Right atrium auricular region (tissue), 2 donors: ENCODE measurements around the gene WDR64. TPM values are rescaled to one million over a fixed set of nuclear protein-coding genes. Genes with fewer than 3 reads are reported as not detected.

Experiments used
- DNase-seq: peaks from one replicate; pipeline ENCODE4 v3.0.0-alpha.2; 2019; ENCODE audit warnings: low spot score
- H3K27ac ChIP-seq, 2 donors: fragments of 200-600 bp; sonication (generic); 1 replicate in 1 of 2; 2 replicates in 1 of 2; pipeline ENCODE4 v1.5.1; 2016 to 2019
- H3K27me3 ChIP-seq, 2 donors: fragments of 200-600 bp; sonication (generic); one replicate each; pipeline versions ENCODE4 v1.5.1 to v1.6.0; 2017 to 2019
- H3K36me3 ChIP-seq: fragments of 200-600 bp; sonication (generic); one replicate; pipeline ENCODE4 v1.5.1; 2016
- H3K4me1 ChIP-seq, 2 donors: fragments of 200-600 bp; sonication (generic); one replicate each; pipeline versions ENCODE4 v1.5.1 to v1.6.0; 2017 to 2019
- H3K4me3 ChIP-seq, 2 donors: fragments of 200-600 bp; sonication (generic); 1 replicate in 1 of 2; 2 replicates in 1 of 2; pipeline ENCODE4 v1.5.1; 2017 to 2019; ENCODE audit warnings: mild to moderate bottlenecking in 1 of 2, moderate library complexity in 1 of 2
- H3K9me3 ChIP-seq, 2 donors: fragments of 200-600 bp; sonication (generic); one replicate each; pipeline ENCODE4 v1.5.1; 2019
- total RNA-seq, 2 donors: library from RNA; depleted of rRNA; stranded (reverse); fragments of >200 nt; gene quantifications; one replicate each; pipeline ENCODE4 v1.1.0, GENCODE V29; 2016
- TF ChIP-seq, protein P1 (sequence below), 2 donors: fragments of 200-600 bp; sonication (generic); IDR thresholded peaks; one replicate each; pipeline ENCODE4 v1.5.1; 2019; ENCODE audit warnings: antibody characterized with exemption in 2 of 2

WDR64 gene
- total RNA-seq, 2 donors from 2014 or later = not detected

DNA sequence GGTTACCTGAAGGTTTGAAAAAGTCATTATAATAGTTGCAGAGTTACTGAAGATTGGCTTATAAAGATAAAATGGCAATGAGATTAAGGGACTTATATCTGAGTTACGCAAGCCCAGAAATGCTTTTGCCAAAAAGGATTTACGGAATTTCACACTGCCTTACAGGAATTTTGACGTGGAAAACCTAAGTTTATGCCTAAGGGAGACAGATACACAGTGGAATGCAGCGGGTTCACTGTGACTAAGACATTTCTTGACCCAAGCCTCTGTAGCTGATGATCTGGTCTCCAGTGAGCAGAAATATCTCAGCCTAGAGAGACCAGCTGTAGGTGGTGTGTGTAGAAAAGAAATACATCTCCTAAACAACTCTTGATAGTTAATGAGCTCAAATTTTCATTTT is 185.8 kb downstream of the WDR64 start:
- Histone ChIP-seq H3K27me3 (no peaks in the 10 kb centered on the region), H3K36me3 (no peaks in the 10 kb centered on the region), H3K4me3 (no peak overlapping the region)

DNA sequence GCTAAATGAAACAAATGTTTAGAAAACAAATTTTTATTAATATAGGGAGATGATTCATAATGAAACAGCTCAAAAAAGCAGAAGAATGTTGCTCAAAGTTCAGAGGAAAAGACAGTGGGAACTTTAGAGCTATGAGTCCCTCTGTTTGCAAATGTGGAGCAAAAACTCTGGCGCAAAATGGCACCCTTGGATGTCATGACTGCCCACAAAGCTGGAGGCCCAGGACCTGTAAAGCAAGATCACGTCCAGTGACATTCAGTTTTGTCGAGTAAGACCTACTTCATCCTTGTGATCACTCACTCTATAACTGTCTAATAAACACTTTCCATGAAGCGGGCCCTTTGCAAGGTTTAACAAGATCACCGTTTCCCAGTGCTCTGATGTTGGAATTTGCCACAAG is 186.8 kb downstream of the WDR64 start:
- TF ChIP-seq, protein P1, sequence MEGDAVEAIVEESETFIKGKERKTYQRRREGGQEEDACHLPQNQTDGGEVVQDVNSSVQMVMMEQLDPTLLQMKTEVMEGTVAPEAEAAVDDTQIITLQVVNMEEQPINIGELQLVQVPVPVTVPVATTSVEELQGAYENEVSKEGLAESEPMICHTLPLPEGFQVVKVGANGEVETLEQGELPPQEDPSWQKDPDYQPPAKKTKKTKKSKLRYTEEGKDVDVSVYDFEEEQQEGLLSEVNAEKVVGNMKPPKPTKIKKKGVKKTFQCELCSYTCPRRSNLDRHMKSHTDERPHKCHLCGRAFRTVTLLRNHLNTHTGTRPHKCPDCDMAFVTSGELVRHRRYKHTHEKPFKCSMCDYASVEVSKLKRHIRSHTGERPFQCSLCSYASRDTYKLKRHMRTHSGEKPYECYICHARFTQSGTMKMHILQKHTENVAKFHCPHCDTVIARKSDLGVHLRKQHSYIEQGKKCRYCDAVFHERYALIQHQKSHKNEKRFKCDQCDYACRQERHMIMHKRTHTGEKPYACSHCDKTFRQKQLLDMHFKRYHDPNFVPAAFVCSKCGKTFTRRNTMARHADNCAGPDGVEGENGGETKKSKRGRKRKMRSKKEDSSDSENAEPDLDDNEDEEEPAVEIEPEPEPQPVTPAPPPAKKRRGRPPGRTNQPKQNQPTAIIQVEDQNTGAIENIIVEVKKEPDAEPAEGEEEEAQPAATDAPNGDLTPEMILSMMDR (IDR thresholded peaks at IDR 0.05) = no peak
- no peak overlapping the region for H3K27ac ChIP-seq

More for the DNA sequence above, 185.8 kb downstream of the WDR64 start:
- TF ChIP-seq, protein P1 (IDR thresholded peaks at IDR 0.05) = no peak
- Histone ChIP-seq H3K27ac (no peak overlapping the region), H3K4me1 (no peaks in the 10 kb centered on the region), H3K9me3 (no peaks in the 10 kb centered on the region)
- no peak for DNase-seq

DNA sequence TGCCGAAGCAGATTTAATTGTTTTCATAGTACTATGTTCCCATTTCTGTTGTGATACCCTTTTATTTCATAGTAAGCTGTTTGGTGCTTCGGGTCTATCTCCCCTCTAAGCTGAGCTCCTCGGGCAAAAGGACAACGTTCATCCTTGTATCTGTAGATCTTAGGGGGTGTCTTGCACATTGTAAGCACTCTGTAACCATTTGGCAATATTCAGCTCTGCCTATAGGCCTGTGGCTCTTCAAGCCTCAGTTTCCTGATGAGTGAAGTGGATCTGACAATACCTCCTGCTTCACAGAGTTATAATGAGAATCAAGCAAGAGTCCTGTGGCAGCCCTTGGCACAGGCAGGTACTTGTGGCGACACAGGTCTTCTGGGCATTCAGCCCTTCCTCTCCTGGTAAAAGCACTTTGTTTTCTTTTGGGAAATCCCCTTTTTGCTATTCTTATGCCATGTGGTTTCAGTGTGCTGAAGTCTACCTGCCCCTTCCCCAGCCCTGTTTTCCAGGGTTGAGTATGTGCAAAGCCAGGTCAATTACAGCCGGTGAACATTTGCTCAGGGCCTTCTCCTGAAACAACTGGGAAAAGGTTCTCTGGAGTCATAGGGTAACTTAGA is 187.4 kb downstream of the WDR64 start:
- Histone ChIP-seq H3K27ac (no peak overlapping the region), H3K4me3 (no peak overlapping the region), H3K9me3 (no peaks in the 10 kb centered on the region), H3K4me1 (no peaks in the 10 kb centered on the region), H3K27me3 (no peaks in the 10 kb centered on the region), H3K36me3 (no peaks in the 10 kb centered on the region)
- DNase-seq = no peak
- TF ChIP-seq, protein P1 (IDR thresholded peaks at IDR 0.05) = no peak

More for the DNA sequence above, 186.8 kb downstream of the WDR64 start:
- Histone ChIP-seq H3K4me1 (no peaks in the 10 kb centered on the region), H3K36me3 (no peaks in the 10 kb centered on the region), H3K27me3 (no peaks in the 10 kb centered on the region), H3K9me3 (no peaks in the 10 kb centered on the region), H3K4me3 (no peak overlapping the region)
- DNase-seq = no peak

DNA sequence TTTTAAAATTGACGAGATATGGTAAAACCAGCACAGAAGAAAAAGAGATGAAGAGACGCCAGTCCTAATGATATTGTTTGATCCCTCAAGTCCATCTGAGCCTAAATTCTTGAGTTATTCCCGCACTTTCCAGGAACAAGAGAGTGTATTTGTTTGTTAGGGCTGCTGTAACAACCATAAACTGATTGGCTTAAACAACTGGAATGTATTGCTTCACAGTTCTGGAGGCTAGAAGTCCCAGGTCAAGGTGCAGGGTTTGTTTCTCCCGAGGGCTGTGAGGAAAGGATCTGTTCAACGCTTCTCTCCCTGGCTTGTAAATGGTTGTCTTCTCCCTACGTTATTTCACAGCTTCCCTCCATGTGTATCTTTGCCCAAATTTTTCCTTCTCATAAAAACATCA is 188.1 kb downstream of the WDR64 start:
- H3K9me3 ChIP-seq = no peaks in the 10 kb centered on the region
- no peaks in the 10 kb centered on the region for H3K36me3 ChIP-seq
- no peak overlapping the region for H3K4me3 ChIP-seq
- H3K4me1 ChIP-seq = no peaks in the 10 kb centered on the region
- DNase-seq = no peak
- TF ChIP-seq, protein P1 (IDR thresholded peaks at IDR 0.05) = no peak
- no peaks in the 10 kb centered on the region for H3K27me3 ChIP-seq
- no peak overlapping the region for H3K27ac ChIP-seq

DNA sequence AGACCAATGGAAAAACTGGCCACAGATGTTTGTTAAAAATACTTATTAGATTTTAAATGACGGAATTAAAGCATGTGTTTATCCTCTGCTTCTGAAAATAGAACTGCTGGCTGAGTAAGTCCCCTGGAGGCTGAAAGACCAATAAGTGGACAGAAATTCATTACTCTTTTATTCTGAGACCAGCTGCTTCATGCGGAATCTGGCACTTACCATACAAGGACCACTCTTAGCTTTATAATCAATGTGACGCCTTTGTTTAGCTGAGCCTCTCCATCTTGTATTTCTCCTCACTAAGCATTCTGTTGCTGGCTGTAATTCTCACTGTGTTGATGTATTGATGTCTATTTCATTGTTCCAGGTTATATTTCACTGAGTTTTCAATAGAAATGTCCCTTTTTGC is 189.6 kb downstream of the WDR64 start:
- no peak for DNase-seq
- Histone ChIP-seq H3K27me3 (no peaks in the 10 kb centered on the region), H3K4me3 (no peak overlapping the region), H3K27ac (peak overlapping the region in 1 of 2 donors; percentile 62), H3K9me3 (no peaks in the 10 kb centered on the region), H3K36me3 (no peaks in the 10 kb centered on the region), H3K4me1 (no peaks in the 10 kb centered on the region)
- TF ChIP-seq, protein P1 (IDR thresholded peaks at IDR 0.05) = no peak

DNA sequence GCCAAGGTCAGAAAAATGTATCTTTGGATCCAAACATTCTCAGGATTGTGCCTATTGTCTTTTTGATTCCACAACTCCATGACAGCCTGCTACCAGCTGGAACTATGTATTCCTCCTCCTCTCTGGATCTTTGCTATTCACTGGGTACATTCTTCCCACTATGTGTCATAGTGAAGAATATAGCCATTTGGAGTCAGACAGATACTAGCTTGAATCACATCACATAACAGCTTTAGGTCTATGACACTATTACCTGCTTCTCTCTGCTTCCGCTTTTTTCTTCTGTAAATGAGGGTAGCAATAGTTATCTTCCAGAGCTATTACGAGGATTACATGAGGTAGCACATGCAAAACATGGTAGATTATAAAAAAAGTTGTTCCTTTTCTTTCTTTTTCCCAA is 190.5 kb downstream of the WDR64 start:
- H3K4me1 ChIP-seq = no peaks in the 10 kb centered on the region
- H3K36me3 ChIP-seq = no peaks in the 10 kb centered on the region
- TF ChIP-seq, protein P1 (IDR thresholded peaks at IDR 0.05) = no peak
- no peaks in the 10 kb centered on the region for H3K9me3 ChIP-seq
- no peak for DNase-seq
- peak overlapping the region in 1 of 2 donors; percentile 62 for H3K27ac ChIP-seq
- H3K27me3 ChIP-seq = no peaks in the 10 kb centered on the region
- no peak overlapping the region for H3K4me3 ChIP-seq
